Measurements from ENCODE around the gene SPPL3.

DNA sequence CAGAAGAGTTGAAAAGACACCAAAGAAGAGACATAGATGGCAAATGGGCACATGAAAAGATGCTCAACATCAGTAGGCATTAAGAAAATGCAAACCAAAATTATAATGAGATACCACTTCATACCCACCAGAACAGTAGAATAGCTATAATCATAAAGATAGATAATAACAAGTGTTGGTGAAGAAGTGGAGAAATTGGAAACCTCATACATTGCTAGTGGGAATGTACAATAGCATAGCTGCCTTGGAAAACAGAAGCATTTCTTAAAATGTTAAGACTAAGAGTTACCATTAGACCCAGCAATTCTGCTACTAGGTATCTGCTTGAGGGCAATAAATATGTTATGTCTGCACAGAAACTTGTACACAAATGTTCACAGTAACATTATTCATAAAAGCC lies 99.7 kb downstream of the SPPL3 start:
- TF ChIP-seq, protein P1, sequence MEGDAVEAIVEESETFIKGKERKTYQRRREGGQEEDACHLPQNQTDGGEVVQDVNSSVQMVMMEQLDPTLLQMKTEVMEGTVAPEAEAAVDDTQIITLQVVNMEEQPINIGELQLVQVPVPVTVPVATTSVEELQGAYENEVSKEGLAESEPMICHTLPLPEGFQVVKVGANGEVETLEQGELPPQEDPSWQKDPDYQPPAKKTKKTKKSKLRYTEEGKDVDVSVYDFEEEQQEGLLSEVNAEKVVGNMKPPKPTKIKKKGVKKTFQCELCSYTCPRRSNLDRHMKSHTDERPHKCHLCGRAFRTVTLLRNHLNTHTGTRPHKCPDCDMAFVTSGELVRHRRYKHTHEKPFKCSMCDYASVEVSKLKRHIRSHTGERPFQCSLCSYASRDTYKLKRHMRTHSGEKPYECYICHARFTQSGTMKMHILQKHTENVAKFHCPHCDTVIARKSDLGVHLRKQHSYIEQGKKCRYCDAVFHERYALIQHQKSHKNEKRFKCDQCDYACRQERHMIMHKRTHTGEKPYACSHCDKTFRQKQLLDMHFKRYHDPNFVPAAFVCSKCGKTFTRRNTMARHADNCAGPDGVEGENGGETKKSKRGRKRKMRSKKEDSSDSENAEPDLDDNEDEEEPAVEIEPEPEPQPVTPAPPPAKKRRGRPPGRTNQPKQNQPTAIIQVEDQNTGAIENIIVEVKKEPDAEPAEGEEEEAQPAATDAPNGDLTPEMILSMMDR (IDR thresholded peaks at IDR 0.05) = no peak
- TF ChIP-seq ZFX (IDR thresholded peaks at IDR 0.05; ENCODE audit: borderline replicate concordance) = no peak

All from 22Rv1 (cell line).